GM19463 (cell line): ENCODE measurements around the gene ZNF213.
A peak's percentile ranks its signal among the peaks of the same experiment; 100 is the strongest.
"Not testable (repeated sequence)": the region's sequence is repeated elsewhere in the genome, so short reads cannot be mapped to it uniquely, and the experiment has no call there.

Experiments used
- ATAC-seq: cut with Tn5 transposase; IDR thresholded peaks from one replicate; pipeline ENCODE4 v1.9.1; 2021; ENCODE audit warnings: mild to moderate bottlenecking, moderate library complexity; ENCODE audit not compliant: unreplicated experiment

The ZNF213 gene

DNA sequence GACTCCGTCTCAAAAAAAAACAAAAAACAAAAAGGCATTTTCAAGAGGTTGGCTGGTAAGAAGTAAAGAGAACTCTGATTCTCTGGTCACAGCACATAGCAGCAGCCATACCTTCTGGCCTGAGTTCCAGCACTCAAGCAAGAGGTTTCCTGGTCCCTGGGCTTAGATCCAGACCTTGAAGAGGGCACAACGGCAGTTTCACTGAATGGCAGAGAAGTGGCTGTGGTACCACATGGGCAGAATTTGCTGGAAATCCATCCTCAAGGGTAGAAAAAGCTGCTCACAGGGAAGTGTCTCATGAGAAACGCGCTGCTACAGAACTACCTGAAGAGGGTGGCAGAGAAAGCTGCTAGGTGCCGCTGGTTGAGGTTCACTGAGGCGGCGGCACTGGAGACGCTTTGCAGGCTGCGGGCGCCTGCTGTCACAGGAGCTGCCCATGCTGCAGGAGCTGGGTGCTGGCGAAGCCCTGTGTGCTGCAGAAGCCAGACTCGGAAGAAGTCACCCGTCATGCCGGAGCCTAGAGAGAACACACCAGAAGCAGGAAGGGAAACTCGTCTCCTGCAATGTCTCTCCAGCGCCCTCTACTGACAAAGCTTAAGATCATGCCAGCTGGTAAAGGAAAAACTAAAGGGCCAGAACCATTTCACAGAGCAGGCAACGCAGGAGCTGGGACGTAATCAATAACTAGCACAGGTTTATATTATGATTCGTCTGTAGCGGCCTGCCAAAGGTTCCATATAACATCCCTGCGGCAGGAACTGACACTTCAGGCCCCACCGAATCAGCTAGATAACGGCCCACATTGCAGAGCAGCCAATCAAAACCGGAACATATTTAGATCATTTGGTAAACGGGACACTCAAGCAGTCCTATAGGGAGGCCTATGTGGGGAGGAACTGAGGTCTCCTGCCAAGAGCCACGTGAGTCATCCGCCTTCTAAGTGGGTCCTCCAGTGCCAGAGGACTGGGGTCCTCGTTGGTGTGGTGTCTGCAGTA, 5.4 kb upstream of the ZNF213 start:
- peak; percentile 61 for ATAC-seq

DNA sequence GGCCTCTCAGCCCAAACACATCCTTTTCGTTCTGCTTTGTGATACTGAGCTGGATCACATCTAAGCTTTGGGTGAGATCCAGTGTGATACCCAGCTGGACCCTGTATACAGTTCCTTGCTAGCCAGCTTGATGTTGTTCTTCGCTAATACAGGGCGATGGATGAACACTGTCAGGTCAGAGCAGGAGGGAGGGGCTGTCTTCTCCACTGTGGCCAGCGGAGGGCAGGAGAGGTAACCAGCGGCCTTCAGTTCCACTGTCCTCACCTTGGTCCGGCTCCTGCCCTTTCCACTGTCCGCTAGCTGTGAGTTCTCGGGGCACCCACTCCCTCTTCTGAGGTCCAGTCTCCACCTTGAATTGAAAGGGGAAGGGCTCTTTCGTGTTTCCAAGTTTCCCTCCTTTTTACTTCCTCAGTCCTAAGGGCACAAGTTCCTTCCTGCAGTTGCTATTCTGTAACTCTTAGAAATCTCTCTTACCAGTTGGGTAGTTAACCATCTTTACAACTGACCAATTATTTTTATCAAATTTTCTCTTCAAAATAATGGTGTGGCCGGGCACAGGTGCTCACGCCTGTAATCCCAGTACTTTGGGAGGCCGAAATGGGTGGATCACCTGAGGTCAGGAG, 3.0 kb upstream of the ZNF213 start:
- ATAC-seq, result no peak

DNA sequence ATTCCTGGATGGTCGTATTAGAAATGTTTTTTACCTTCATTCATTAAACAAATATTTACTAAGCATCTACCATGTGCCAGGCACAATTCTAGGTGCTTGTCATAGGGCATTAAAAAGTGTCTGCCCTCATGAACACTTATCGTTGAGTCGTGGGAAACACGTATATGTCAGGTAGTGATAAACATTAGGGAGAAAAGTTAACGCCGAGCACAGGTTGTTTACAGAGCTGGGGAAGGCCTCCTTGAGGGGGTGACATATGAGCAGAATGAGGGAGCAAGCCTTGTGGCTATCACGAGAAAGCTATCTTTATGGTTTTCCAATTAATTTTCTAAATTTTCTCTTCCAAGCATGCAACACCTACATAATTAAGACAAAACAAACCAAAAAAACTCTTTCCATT, 985 bp upstream of the ZNF213 start:
- no peak for ATAC-seq

GRCh38 chr16:3135126-3135715, 392 bp downstream of the ZNF213 start:
- ATAC-seq, result no peak

- no peak for ATAC-seq
Observed at GRCh38 chr16:3137267-3137666, 2.4 kb downstream of the ZNF213 start.

GRCh38 chr16:3138342-3138741, 3.5 kb downstream of the ZNF213 start:
- ATAC-seq, result no peak

- no peak for ATAC-seq
Observed at GRCh38 chr16:3138823-3139426, 4.1 kb downstream of the ZNF213 start.

DNA sequence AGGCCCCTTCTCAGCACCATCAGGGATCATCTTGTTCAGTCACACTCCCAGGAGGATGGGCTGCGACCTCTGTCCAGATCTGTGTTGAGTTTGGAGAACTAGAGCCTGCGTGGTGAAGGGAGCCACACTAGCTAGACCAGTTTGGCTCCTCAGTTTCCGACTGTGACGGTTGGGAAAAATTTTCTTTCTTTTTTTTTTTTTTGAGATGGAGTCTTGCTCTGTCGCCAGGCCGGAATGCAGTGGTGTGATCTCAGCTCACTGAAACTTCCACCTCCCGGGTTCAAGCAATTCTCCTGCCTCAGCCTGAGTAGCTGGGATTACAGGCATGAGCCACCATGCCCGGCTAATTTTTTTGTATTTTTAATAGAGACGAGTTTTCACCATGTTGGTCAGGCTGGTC, 4.7 kb downstream of the ZNF213 start:
- ATAC-seq, result not testable (repeated sequence)

DNA sequence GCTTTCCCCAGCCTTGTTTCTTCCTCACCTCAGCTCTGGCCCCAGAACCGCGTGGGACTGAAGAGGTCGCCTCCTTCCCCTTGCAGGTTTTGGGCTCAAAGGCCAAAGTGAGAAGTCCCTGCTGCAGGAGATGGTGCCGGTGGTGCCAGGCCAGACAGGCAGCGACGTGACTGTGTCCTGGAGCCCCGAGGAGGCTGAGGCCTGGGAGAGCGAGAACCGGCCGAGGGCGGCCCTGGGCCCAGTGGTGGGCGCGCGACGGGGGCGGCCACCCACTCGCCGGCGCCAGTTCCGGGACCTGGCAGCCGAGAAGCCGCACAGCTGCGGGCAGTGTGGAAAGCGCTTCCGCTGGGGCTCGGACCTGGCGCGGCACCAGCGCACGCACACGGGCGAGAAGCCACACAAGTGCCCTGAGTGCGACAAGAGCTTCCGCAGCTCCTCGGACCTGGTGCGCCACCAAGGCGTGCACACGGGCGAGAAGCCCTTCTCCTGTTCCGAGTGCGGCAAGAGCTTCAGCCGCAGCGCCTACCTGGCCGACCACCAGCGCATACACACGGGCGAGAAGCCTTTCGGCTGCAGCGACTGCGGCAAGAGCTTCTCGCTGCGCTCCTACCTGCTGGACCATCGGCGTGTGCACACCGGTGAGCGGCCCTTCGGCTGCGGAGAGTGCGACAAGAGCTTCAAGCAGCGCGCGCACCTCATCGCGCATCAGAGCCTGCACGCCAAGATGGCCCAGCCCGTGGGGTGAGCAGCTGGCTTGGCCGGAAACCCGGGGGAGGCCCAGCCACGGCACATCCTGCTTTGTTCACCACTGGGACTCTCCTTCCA, 6.0 kb downstream of the ZNF213 start:
- ATAC-seq, result no peak

- no peak for ATAC-seq
Observed at GRCh38 chr16:3141781-3142311, 7.0 kb downstream of the ZNF213 start.

DNA sequence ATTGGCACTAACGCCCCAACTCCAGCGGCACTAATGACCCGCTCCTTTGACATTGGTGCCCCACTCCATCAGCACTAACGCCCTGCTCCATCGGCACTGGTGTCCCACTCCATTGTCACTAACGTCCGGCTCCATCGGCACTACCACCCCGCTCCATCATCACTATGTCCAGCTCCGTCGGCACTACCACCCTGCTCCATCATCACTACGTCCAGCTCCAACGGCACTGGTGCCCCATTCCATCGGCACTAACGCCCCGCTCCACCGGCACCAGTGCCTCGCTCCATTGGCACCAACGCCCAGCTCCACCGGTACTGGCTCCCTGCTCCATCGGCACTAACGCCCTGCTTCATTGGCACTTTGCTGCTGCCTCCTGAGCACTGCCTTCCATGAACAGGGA, 7.5 kb downstream of the ZNF213 start:
- ATAC-seq, result no peak

DNA sequence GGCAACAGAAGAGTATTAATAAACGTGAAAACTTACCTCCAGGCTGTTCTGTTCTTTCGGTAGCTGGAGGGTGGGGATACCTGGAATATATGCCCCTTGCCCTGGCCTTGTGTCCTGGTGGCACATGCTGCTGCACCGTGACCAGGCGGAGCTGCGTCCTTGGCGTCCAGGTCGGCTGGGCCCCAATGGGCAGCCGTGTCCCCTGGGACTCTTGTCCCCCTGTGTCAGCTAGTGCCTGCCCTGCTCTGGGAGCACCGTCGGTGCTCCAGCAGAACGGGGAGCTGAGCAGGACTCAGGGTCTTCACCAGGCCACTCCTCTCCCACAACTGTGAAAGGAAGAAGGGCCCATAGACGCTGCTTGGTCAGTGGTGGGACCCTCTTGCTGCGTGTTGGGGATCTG, 7.9 kb downstream of the ZNF213 start:
- ATAC-seq, result no peak

DNA sequence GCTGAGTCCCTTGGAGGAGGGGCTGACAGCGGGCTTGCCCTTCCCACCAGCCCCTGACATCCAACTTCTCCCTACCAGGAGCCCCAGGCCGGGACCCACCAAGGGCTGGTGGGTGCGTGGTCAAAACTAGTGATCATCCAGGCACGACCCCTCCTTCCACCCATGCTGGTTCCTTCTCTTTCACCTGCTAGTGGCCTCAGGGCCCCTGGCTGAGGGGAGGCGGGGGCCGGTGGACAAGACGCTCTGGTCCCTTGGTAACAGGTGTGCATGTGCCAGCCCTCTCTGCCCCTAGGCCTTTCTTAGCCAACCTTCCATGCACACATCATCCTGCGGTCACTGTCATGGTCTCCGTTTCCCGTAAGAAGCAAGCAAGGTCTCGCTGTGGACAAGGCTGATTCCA, 8.4 kb downstream of the ZNF213 start:
- no peak for ATAC-seq

DNA sequence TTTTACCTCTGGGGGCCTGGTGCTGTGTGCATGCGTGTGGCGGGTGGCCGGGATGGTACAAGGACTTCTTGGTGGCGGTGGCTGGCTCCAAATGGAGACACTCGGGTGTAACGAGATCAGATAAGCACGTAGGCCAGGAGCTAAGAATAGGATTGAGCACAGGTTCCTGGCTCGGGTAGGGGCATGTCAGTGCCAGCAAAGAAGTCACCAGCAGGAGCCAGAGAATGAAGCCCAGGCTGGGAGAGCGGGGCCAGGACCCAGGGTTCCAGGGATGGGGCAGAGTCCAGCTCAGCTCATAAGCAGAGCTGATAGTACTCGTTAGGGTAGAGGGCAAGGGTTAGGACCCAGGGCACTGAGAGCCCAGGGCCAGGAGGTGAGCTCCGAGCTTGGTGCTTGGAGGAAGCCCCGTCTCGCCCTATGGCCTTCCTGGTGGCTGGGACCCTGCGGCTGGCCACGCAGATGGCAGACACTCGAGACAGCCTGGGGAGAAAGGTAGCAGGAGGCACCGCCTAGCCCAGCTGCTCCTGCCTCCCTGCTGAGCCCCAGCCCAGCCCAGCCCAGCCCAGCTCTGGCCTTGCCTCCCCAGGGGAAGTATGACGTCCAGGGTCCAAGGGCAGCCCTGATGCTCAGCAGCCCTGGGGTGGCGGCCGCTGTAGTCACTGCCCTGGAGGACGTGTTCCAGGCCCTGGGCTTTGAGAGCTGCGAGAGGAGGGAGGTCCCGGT, 8.9 kb downstream of the ZNF213 start:
- ATAC-seq, result no peak

DNA sequence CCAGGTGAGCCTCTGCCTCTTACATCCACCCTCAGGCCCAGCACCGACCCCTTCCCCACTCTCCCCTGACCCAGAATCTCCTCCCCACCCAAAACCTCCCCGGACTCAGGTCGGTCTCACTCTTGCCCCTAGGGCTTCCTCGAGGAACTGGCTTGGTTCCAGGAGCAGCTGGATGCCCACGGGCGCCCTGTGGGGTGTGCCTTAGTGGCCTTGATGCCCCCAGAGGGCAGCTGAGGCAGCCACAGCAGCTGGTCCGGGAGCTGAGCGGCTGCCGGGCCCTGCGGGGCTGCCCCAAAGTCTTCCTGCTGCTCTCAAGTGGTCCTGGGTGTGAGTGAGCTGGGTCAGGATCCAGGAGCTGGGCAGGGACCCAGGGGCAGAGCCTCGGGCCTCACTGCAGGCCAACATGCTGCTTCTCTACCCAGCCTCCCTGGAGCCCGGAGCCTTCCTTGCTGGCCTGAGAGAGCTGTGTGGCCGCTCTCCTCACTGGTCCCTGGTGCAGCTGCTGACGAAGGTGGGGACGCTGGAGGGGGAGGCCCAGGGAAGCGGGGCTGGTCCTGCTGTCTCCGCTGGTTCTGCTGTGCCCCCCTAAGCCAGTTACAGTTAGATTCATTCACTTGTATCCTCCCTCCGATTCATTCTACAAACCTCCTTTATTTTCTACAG, 9.6 kb downstream of the ZNF213 start:
- ATAC-seq, result no peak

GRCh38 chr16:3145151-3145550, 10.3 kb downstream of the ZNF213 start:
- no peak for ATAC-seq

- ATAC-seq, result no peak
Observed at GRCh38 chr16:3145660-3146059, 10.8 kb downstream of the ZNF213 start.

DNA sequence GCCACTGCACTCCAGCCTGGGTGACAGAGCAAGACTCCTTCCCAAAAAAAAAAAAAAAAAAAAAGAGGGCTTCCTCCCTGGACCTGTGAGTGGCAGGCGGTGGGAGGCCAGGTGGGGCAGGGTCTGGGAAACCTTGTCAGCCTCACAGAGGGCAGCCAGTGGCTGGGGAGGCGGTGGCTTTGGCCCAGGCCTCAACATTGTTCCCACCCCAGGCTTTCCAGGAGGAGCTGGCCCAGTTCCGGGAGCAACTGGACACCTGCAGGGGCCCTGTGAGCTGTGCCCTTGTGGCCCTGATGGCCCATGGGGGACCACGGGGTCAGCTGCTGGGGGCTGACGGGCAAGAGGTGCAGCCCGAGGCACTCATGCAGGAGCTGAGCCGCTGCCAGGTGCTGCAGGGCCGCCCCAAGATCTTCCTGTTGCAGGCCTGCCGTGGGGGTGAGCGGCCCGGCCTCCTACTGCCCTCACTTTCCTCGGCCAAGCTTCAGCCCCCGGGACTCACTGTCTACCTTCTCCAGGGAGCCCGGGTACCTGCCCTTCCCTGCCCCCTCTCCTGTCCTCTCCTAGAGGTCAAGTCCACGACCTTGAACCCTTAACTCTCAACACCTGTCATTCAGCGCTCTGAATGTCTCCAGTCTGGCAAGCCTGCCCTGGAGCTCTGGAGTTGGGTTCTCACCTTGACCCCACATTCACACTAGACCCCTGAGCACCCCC, 12.4 kb downstream of the ZNF213 start:
- no peak for ATAC-seq

DNA sequence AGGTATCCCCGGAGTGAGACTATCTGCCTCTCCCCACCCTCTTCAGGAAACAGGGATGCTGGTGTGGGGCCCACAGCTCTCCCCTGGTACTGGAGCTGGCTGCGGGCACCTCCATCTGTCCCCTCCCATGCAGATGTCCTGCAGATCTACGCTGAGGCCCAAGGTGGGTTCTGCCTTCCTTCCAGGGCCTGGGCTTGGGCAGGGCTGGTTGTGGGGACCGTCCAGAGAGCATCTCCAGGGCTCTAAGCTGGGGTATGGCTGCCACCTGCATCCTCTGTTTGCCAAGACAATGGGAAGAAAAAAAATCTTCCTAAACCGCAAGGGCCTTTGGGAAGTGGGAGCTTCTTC, 12.9 kb downstream of the ZNF213 start:
- ATAC-seq, result no peak
